Prostate gland (tissue), 2 donors: Measurements from ENCODE around the gene DLK1. TPM values are rescaled to one million over a fixed set of nuclear protein-coding genes. Genes with fewer than 3 reads are reported as not detected.

Source experiments
- DNase-seq: peaks from one replicate; pipeline ENCODE4 v3.0.0-alpha.2; 2019; ENCODE audit warnings: low spot score
- H3K27ac ChIP-seq, 2 donors: fragments of 200-600 bp; sonication (generic); 2 replicates each; pipeline ENCODE4 v1.5.1; 2017 to 2019
- H3K27me3 ChIP-seq: fragments of 200-600 bp; sonication (generic); replicated peaks from 2 replicates; pipeline ENCODE4 v1.5.1; 2019; ENCODE audit not compliant: insufficient read depth
- H3K36me3 ChIP-seq, 2 donors: fragments of 200-600 bp; sonication (generic); 1 replicate in 1 of 2; 2 replicates in 1 of 2; pipeline versions ENCODE4 v1.5.1 to v1.8.1; 2017 to 2019
- H3K4me1 ChIP-seq: fragments of 200-600 bp; sonication (generic); replicated peaks from 2 replicates; pipeline ENCODE4 v1.5.1; 2019
- H3K4me3 ChIP-seq, 2 donors: fragments of 200-600 bp; sonication (generic); 2 replicates each; pipeline ENCODE4 v1.5.1; 2017 to 2019
- H3K9me3 ChIP-seq: fragments of 200-600 bp; sonication (generic); 2 replicates; pipeline ENCODE4 v1.5.1; 2017
- POLR2A ChIP-seq: fragments of 450-650 bp; IDR thresholded peaks from one replicate; pipeline ENCODE4 v1.6.1; 2016; ENCODE audit warnings: antibody characterized with exemption, mild to moderate bottlenecking
- POLR2AphosphoS5 ChIP-seq: sonication (generic); formaldehyde crosslinking; IDR thresholded peaks from one replicate; pipeline ENCODE4 v1.6.1; 2017; ENCODE audit warnings: antibody characterized with exemption
- WGBS: methylation state at CpG from one replicate; pipeline ENCODE4 v1.1.5; 2018; 5-methylcytosine and 5-hydroxymethylcytosine counted together
- intact Hi-C: fragments of 100-400 bp; cut with DNase I; formaldehyde crosslinking; loops from one replicate; pipeline ENCODE4 v1.14.2; 2022
- total RNA-seq, 2 donors: library from RNA; depleted of rRNA; stranded (reverse); fragments of >200 nt; gene quantifications; one replicate each; pipeline ENCODE4 v1.1.0, GENCODE V29; 2016
- TF ChIP-seq, protein P1 (sequence below), 4 experiments: fragments of 200-600 bp in 2 of 4; fragments of 450-650 bp in 2 of 4; sonication (generic) in 2 of 4; IDR thresholded peaks; 1 replicate in 3 of 4; 2 replicates in 1 of 4; pipeline ENCODE4 v1.5.1; 2016 to 2019; ENCODE audit warnings: antibody characterized with exemption in 4 of 4, mild to moderate bottlenecking in 2 of 4, moderate library complexity in 2 of 4

DLK1 gene
- total RNA-seq, 2 donors from 2014 or later, result 0.14 to 100.0 TPM

- Histone ChIP-seq H3K27ac (no peak overlapping the region), H3K9me3 (no peaks in the 10 kb centered on the region), H3K27me3 (no peaks in the 10 kb centered on the region), H3K4me3 (no peak overlapping the region), H3K36me3 (no peaks in the 10 kb centered on the region), H3K4me1 (no peaks in the 10 kb centered on the region)
- TF ChIP-seq POLR2A (no peak), POLR2AphosphoS5 (no peak)
- TF ChIP-seq, protein P1, sequence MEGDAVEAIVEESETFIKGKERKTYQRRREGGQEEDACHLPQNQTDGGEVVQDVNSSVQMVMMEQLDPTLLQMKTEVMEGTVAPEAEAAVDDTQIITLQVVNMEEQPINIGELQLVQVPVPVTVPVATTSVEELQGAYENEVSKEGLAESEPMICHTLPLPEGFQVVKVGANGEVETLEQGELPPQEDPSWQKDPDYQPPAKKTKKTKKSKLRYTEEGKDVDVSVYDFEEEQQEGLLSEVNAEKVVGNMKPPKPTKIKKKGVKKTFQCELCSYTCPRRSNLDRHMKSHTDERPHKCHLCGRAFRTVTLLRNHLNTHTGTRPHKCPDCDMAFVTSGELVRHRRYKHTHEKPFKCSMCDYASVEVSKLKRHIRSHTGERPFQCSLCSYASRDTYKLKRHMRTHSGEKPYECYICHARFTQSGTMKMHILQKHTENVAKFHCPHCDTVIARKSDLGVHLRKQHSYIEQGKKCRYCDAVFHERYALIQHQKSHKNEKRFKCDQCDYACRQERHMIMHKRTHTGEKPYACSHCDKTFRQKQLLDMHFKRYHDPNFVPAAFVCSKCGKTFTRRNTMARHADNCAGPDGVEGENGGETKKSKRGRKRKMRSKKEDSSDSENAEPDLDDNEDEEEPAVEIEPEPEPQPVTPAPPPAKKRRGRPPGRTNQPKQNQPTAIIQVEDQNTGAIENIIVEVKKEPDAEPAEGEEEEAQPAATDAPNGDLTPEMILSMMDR (IDR thresholded peaks at IDR 0.05), result no peak
- WGBS, result 38% methylated on average over 11 of the region's 11 CpGs
- intact Hi-C loops, result no loop called here
- DNase-seq, result no peak
These were observed 30.1 kb upstream of the DLK1 start for GRCh38 chr14:100696590-100696989.

- DNase-seq, result no peak
- Histone ChIP-seq H3K9me3 (no peaks in the 10 kb centered on the region), H3K4me3 (no peak overlapping the region), H3K4me1 (no peaks in the 10 kb centered on the region), H3K27me3 (no peaks in the 10 kb centered on the region), H3K27ac (no peak overlapping the region), H3K36me3 (no peaks in the 10 kb centered on the region)
- intact Hi-C loops, result no loop called here
- TF ChIP-seq POLR2A, result no peak
- no peak for TF ChIP-seq POLR2AphosphoS5
- TF ChIP-seq, protein P1 (IDR thresholded peaks at IDR 0.05), result no peak
- WGBS, result 84% methylated on average over 10 of the region's 10 CpGs
These were observed 28.6 kb upstream of the DLK1 start for GRCh38 chr14:100698066-100698465.

GRCh38 chr14:100698666-100699448 lies 27.8 kb upstream of the DLK1 start:
- no peak for DNase-seq
- WGBS, result 77% methylated on average over 16 of the region's 16 CpGs
- TF ChIP-seq POLR2A (no peak), POLR2AphosphoS5 (no peak)
- TF ChIP-seq, protein P1 (IDR thresholded peaks at IDR 0.05), result no peak
- Histone ChIP-seq H3K27me3 (no peaks in the 10 kb centered on the region), H3K4me1 (peaks cover 4% of the 10 kb centered on the region), H3K36me3 (no peaks in the 10 kb centered on the region), H3K9me3 (no peaks in the 10 kb centered on the region), H3K4me3 (no peak overlapping the region), H3K27ac (no peak overlapping the region)
- intact Hi-C loops, result no loop called here

- DNase-seq, result no peak
- H3K27ac ChIP-seq, result no peak overlapping the region
- H3K9me3 ChIP-seq, result no peaks in the 10 kb centered on the region
- H3K4me3 ChIP-seq, result no peak overlapping the region
- no peaks in the 10 kb centered on the region for H3K36me3 ChIP-seq
- H3K27me3 ChIP-seq, result no peaks in the 10 kb centered on the region
- TF ChIP-seq POLR2A (no peak), POLR2AphosphoS5 (no peak)
- TF ChIP-seq, protein P1 (IDR thresholded peaks at IDR 0.05), result no peak
- intact Hi-C loops, result loop anchor here (10.0 kb wide), 1 partner anchor 853 kb away; no protein-coding TSS in a partner anchor
- WGBS, result 87% methylated on average over 6 of the region's 6 CpGs
- peaks cover 4% of the 10 kb centered on the region for H3K4me1 ChIP-seq
These were observed 25.4 kb upstream of the DLK1 start for GRCh38 chr14:100701314-100701713.

- Histone ChIP-seq H3K27ac (no peak overlapping the region), H3K9me3 (no peaks in the 10 kb centered on the region), H3K4me3 (no peak overlapping the region), H3K27me3 (no peaks in the 10 kb centered on the region), H3K4me1 (peaks cover 4% of the 10 kb centered on the region), H3K36me3 (no peaks in the 10 kb centered on the region)
- intact Hi-C loops, result loop anchor here (10.0 kb wide), 1 partner anchor 852 kb away; no protein-coding TSS in a partner anchor
- TF ChIP-seq POLR2AphosphoS5 (no peak), POLR2A (no peak)
- TF ChIP-seq, protein P1 (IDR thresholded peaks at IDR 0.05), result no peak
- DNase-seq, result no peak
- WGBS, result 62% methylated on average over 8 of the region's 8 CpGs
These were observed 24.1 kb upstream of the DLK1 start for GRCh38 chr14:100702590-100702989.
